T-helper 2 cell treated with Interferon-gamma antibody and Interleukin-4, amounts not matched to agents 100 ng/mL and 5 ng/mL, for 36 hours (primary cell): ENCODE results near the gene DYSF. TPM values are rescaled to one million over a fixed set of nuclear protein-coding genes. Genes with fewer than 3 reads are reported as not detected.

ENCODE experiments used
- intact Hi-C: fragments of 100-400 bp; cut with micrococcal nuclease; formaldehyde crosslinking; loops from one replicate; pipeline ENCODE4 v1.15.1; 2023
- total RNA-seq: library from RNA; stranded (reverse); gene quantifications from 2 replicates; pipeline ENCODE4 v1.2.3, GENCODE V29; 2022

DYSF gene
- total RNA-seq, 1 donor from 2014 or later, result not detected

- intact Hi-C loops, result no loop called here
Measured at GRCh38 chr2:71550801-71551630, 97.7 kb downstream of the DYSF start.

DNA sequence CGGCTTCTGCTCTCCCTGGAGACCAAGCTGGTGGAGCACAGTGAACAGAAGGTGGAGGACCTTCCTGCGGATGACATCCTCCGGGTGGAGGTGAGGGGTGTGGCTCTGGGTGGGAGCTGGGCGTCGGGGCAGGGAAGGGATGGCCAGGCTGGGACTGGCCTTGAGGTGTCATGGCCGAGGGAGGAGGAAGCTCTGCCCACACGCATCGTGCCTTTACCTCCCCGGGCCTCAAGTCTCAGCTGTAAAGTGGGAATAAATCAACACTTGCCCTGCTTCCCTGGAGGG is 98.2 kb downstream of the DYSF start:
- intact Hi-C loops, result no loop called here

- intact Hi-C loops, result no loop called here
Measured at GRCh38 chr2:71552356-71552755, 99.0 kb downstream of the DYSF start.

DNA sequence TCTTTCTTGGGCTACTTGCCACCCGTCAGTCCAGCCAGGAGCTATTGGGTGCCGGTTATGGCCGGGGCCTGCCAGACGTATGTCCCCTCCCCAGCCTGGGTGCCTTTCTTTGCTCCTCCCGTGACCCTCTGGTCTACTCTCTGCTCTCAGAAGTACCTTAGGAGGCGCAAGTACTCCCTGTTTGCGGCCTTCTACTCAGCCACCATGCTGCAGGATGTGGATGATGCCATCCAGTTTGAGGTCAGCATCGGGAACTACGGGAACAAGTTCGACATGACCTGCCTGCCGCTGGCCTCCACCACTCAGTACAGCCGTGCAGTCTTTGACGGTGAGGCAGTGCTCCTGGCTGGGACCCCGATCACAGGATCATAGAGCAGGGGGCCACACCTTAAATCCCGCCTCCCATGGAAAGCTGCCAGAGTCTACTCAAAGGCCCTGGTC is 99.5 kb downstream of the DYSF start:
- intact Hi-C loops, result no loop called here

- intact Hi-C loops, result no loop called here
Measured at GRCh38 chr2:71554028-71554705, 100.8 kb downstream of the DYSF start.

DNA sequence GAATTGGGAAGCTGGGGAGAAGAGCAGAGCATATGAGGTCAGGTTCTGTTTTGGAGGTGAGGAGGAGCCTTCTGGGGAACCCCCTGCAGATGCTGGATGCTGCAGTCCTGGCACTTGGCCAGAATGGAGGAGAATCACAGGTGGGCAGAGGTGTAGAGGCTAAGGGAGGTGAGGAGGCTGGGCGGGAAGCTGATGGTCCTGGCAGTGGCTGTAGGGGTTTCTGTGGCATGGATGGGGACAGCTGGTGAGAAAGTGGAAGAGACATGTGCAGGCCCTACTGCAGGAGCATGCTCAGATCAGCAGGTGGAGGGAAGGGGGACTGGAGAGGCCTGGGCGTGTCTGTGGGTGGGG is 101.3 kb downstream of the DYSF start:
- intact Hi-C loops, result no loop called here

- intact Hi-C loops, result no loop called here
Measured at GRCh38 chr2:71555798-71556454, 102.6 kb downstream of the DYSF start.

DNA sequence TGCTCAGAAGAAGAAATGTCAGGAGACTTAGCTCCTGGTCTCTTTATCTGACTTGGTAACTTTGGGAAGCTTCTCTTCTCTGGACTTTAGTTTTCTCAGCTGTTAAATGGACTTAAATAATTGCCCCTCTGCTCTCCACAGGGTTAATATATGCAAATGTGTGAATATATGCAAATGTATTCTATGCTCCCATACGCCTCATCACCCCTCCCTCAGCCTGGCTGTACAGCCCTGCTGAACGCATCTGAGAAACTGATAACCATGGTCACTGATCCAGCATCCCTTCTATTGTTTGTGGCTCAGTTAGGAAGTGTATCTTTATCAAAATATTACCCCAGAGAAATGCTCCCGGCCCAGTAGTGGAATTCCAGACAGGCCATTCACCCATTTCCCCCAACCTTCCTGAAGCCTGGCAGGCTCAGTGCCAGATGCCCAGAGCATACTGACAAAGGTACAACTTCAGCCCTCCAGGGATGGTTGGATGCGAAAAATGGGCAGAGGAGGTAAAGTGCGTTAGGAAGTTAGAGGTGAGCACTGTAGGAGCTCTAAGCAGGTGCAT is 103.4 kb downstream of the DYSF start:
- intact Hi-C loops, result no loop called here

GRCh38 chr2:71557321-71557720 is 104.0 kb downstream of the DYSF start:
- intact Hi-C loops, result no loop called here

DNA sequence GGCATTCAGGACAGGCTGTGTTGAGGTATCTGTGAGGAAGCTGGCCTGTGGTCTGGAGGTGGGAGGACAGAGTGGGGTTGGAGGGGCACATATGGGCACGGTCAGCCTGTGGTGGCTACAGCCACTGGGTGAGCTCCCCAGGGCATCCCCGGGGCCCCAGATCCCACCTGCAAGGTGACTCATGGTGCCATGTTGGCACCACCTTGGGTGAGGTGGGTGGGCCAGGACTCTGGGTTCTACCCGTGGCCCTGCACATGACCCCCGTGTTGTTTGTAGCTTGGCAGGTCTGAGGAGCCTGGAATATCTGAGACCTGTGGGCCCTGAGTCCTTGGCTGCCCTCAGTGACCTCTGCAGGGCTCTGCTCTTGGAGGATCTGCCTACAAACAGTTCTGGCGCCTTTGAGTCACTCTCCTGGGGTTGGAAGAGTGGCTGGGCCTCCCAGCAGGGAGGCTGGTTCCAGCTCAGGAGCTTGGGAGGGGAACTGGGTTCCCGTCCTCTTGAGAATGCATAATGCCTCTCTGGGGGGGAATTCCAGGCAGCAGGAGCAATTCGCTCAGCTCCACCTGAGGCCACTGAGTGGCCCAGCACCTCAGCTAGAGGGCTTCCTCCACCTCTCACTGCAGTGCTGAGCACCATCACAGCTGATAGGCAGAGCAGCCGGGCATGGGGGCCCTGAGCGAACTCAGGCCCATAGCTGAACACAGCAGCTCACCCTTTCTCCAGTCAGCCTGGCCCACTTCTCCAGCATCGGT is 105.1 kb downstream of the DYSF start:
- intact Hi-C loops, result no loop called here

DNA sequence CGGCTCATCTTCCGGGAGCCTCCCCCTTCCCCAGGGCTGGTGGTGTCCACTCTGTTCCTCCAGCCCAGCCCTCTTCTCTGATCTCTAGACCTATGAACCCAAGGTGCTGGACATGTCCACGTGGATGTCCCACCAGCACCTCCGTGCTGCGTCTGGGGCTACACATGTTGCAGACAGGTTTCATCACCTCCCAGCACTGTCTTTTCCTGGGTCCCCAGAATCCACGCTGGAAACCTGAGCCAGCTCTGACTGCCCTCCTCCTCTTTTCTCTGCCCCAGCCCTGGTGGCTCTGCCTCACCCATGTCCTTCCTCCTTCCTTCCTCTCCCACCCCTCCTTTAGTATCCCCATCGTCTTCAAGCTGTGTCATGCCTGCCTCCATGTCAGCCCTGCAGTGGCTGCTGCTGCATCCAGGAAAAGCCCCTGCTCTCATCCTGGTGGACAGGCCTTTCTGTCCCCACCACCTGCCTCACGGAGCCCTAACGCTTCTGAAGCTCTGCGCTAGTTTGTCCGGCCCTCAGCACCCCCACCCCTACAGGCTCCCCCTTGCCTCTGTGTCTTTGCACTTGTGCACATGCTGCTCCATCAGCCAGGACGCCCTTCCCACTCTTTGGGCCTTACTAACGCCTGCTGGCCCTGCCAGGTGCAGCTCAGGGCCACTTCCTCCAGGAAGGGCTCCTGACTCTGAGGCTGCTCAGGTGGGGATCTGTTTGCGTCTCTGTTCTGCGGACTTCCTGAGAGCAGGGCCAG is 105.9 kb downstream of the DYSF start:
- intact Hi-C loops, result no loop called here

- intact Hi-C loops, result no loop called here
Measured at GRCh38 chr2:71559828-71560637, 106.7 kb downstream of the DYSF start.

DNA sequence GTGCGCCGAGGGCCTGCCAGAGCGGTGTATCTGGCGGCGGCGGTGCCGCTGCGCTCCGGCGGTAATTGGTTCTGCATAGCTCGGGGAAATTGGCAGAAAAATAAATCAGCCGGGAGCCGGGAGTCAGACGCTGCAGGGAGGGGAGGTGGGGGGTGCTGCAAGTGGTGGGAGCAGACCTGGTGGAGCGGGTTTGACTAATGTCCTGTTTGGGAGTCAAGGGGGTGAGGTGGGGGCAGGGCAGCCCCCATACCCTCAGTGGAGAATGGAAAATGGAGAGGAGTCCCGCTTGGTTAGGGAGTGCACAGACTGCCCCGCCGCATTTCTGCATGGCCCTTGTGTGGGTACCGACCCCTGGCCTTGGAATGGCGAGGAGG is 107.3 kb downstream of the DYSF start:
- intact Hi-C loops, result no loop called here

- intact Hi-C loops, result no loop called here
Measured at GRCh38 chr2:71561441-71562267, 108.3 kb downstream of the DYSF start.

GRCh38 chr2:71562518-71562917 is 109.2 kb downstream of the DYSF start:
- intact Hi-C loops, result no loop called here

DNA sequence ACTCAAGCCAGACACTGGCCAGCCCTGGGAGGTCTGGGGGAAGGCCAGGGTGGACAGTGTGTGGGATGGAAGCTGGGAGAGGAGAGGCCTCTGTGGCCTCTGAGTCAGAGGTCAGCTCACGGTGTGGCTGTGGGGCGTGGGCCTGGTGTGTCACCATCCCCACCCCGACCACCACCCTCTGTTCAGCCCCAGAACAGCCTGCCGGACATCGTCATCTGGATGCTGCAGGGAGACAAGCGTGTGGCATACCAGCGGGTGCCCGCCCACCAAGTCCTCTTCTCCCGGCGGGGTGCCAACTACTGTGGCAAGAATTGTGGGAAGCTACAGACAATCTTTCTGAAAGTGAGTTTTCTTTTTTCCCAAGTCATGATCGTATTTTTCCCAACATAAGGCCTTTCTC is 110.5 kb downstream of the DYSF start:
- intact Hi-C loops, result no loop called here

DNA sequence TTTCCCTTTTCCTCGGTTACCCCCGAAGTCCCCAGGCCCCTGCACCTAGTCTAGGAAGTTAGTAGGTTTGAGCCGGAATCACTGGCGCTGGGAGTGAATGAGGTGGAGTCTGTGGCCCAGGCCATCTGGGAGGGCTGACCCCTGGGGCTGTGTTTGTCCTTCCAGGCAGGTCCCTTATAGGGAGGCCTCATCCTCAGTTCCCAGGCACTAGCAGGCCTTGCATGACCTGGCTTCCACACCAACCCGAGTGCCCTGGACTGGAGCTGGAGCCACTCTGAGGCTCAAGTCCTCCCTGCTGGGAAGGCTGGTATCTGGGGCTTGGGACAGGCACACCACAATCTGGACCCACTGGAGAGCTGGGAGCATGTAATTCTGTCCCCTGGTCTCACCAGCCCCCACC is 111.0 kb downstream of the DYSF start:
- intact Hi-C loops, result no loop called here

GRCh38 chr2:71564790-71565189 is 111.4 kb downstream of the DYSF start:
- intact Hi-C loops, result no loop called here

DNA sequence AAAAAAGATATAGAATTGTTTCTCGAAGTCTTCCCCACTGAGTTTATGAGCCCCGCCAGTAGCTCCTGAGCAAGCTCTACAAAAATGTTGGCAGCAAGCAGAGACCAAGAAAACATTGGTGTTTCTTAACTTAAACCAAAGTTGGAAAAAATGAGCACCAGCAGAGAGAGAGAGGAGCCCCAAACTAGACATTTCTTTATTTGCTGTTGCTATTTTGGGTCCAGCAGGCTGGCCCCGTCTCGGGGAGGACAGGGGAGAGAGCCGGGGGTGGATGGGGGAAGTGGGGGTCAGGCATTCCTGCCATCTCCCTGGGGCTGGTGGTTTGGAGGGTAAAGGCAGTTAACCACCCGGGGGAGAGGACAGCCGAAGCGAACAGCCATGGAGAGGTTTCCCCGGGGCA is 113.0 kb downstream of the DYSF start:
- intact Hi-C loops, result no loop called here
